ENCODE data around the gene C1QTNF5.

- TF ChIP-seq REST (IDR thresholded peaks at IDR 0.05; ENCODE audit: low read depth) (no peak), CTCF (IDR thresholded peaks at IDR 0.05 in 2 of 3, conservative IDR thresholded peaks at IDR 0.05 in 1 of 3; ENCODE audit: borderline replicate concordance in 1 of 3, insufficient read depth in 1 of 3, low read depth in 2 of 3, low read length in 2 of 3) (no peak), SP1 (IDR thresholded peaks at IDR 0.05; ENCODE audit: low read depth) (no peak), EZH2phosphoT487 (IDR thresholded peaks at IDR 0.05; ENCODE audit: borderline replicate concordance) (no peak), EGR1 (IDR thresholded peaks at IDR 0.05; ENCODE audit: low read depth) (no peak), MAX (IDR thresholded peaks at IDR 0.05) (no peak), POLR2AphosphoS5 (IDR thresholded peaks at IDR 0.05; ENCODE audit: low read depth, low read length) (no peak), TCF7L2 (IDR thresholded peaks at IDR 0.05; ENCODE audit: borderline replicate concordance, extremely low read depth, insufficient read depth, insufficient read length) (no peak), SRF (IDR thresholded peaks at IDR 0.05; ENCODE audit: low read depth) (no peak), RAD21 (IDR thresholded peaks at IDR 0.05; ENCODE audit: low read depth) (no peak), EZH2 (IDR thresholded peaks at IDR 0.05) (no peak), ZBTB33 (IDR thresholded peaks at IDR 0.05; ENCODE audit: extremely low read depth, insufficient replicate concordance, low read length) (no peak), CEBPB (IDR thresholded peaks at IDR 0.05; ENCODE audit: low read depth) (no peak), CBX3 (IDR thresholded peaks at IDR 0.05; ENCODE audit: low read depth) (no peak)
Measured at GRCh38 chr11:119332111-119332765, 8.4 kb downstream of the C1QTNF5 start.
